ENCODE data around the gene ZFYVE27. TPM values are rescaled to one million over a fixed set of nuclear protein-coding genes. Genes with fewer than 3 reads are reported as not detected.

Gene ZFYVE27
- total RNA-seq, 4 donors from 2014 or later: 33.4 to 46.8 (median 42.7) TPM

DNA sequence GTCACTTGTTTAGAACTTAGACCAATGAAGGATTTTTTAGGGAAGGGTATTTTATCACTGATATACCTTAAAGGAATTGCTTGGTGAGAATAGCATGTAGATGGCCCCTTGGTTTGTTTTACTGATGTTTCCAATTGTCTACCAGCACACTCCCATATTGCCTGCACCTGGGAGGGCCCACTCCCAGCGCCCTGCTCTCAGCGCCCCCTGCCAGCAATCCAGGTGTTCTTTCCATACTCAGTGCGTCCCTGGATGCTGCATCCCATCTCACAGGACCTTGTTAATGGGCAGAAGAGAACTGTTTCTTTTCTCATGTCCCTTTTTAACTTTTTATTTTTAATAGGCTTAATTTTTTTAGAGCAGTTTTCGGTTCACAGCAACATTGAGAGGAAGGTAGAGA, 59.0 kb downstream of the ZFYVE27 start:
- Histone ChIP-seq H3K27me3 (no peaks in the 10 kb centered on the region), H3K27ac (no peak overlapping the region), H3K36me3 (no peaks in the 10 kb centered on the region), H3K4me3 (no peak overlapping the region), H3K4me1 (peaks cover 0 to 8% (median 3%) of the 10 kb centered on the region in 4 donors), H3K9me3 (peaks cover 0 to 22% (median 0%) of the 10 kb centered on the region in 4 donors)
- 59 to 62% methylated on average over 4 of the region's 4 CpGs for WGBS, 2 donors
- TF ChIP-seq EP300 (IDR thresholded peaks at IDR 0.05) (no peak), POLR2A (IDR thresholded peaks at IDR 0.05) (no peak)
- TF ChIP-seq, protein P1, sequence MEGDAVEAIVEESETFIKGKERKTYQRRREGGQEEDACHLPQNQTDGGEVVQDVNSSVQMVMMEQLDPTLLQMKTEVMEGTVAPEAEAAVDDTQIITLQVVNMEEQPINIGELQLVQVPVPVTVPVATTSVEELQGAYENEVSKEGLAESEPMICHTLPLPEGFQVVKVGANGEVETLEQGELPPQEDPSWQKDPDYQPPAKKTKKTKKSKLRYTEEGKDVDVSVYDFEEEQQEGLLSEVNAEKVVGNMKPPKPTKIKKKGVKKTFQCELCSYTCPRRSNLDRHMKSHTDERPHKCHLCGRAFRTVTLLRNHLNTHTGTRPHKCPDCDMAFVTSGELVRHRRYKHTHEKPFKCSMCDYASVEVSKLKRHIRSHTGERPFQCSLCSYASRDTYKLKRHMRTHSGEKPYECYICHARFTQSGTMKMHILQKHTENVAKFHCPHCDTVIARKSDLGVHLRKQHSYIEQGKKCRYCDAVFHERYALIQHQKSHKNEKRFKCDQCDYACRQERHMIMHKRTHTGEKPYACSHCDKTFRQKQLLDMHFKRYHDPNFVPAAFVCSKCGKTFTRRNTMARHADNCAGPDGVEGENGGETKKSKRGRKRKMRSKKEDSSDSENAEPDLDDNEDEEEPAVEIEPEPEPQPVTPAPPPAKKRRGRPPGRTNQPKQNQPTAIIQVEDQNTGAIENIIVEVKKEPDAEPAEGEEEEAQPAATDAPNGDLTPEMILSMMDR (IDR thresholded peaks at IDR 0.05): no peak
- no peak for DNase-seq (ENCODE audit: low spot score in 2 of 2)

DNA sequence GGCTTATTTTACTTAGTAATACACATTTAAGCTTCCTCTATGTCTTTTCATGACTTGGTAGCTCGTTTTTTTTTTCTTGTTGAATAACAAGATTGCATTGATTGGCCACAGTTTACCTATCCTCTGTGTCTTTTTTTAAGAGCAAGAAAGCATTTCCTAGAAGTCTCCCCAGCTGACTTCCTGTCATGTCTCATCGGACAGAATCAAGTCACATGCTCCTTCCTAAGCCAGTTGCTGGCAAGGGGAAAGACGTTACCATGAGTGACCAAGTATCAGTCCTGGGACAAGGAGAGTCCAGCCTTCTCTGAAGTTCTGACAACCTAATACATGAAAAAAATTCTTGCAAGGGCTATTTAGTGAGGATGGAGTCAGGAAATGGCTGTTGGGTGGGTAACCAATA, 59.7 kb downstream of the ZFYVE27 start:
- WGBS, 2 donors: 28 to 34% methylated on average over 3 of the region's 3 CpGs
- H3K4me3 ChIP-seq: no peak overlapping the region
- H3K4me1 ChIP-seq: peaks cover 0 to 10% (median 2%) of the 10 kb centered on the region in 4 donors
- TF ChIP-seq EP300 (IDR thresholded peaks at IDR 0.05) (no peak), POLR2A (IDR thresholded peaks at IDR 0.05) (no peak)
- TF ChIP-seq, protein P1 (IDR thresholded peaks at IDR 0.05): no peak
- DNase-seq (ENCODE audit: low spot score in 2 of 2): no peak
- no peaks in the 10 kb centered on the region for H3K36me3 ChIP-seq
- peaks cover 0 to 22% (median 0%) of the 10 kb centered on the region in 4 donors for H3K9me3 ChIP-seq
- no peaks in the 10 kb centered on the region for H3K27me3 ChIP-seq
- no peak overlapping the region for H3K27ac ChIP-seq

DNA sequence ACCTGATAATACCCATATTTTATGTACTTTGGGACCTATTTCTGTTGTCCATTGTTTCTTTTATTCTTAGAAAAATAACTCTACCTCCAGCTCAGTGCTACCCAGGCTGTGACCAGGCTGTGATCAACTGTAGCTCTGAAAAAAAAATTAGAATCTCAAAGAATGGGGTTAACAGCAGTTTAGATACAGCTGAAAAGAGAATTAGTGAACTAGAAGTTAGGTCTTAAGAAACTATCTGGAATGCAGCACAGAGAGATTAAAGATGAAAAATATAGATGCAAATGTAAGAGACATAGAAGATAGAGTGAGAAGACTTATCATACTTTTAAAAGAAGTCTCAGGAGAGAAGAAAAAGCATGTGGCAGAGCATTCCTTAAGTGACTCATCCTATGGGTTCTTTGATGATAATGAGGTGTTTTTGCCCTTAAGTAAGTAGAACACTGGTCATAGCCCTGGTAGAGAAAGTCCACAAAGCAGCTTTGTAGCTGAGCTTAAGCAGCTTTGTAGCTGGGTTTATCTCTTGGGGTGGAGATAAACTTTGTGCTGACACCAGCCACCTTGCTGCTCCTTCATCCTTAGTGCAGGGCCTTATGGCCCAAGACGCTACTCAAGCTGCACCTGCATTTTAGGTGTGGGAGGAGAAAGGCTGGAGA, 62.2 kb downstream of the ZFYVE27 start:
- TF ChIP-seq POLR2A (IDR thresholded peaks at IDR 0.05): no peak
- TF ChIP-seq EP300 (IDR thresholded peaks at IDR 0.05): no peak
- TF ChIP-seq, protein P1 (IDR thresholded peaks at IDR 0.05): no peak
- DNase-seq (ENCODE audit: low spot score in 2 of 2): no peak
- Histone ChIP-seq H3K9me3 (peaks cover 0 to 22% (median 0%) of the 10 kb centered on the region in 4 donors), H3K27ac (no peak overlapping the region), H3K36me3 (no peaks in the 10 kb centered on the region), H3K4me3 (no peak overlapping the region), H3K27me3 (no peaks in the 10 kb centered on the region), H3K4me1 (peaks cover 0 to 7% (median 0%) of the 10 kb centered on the region in 4 donors)
- WGBS, 2 donors: 75 to 100% methylated on average over 1 of the region's 1 CpG

DNA sequence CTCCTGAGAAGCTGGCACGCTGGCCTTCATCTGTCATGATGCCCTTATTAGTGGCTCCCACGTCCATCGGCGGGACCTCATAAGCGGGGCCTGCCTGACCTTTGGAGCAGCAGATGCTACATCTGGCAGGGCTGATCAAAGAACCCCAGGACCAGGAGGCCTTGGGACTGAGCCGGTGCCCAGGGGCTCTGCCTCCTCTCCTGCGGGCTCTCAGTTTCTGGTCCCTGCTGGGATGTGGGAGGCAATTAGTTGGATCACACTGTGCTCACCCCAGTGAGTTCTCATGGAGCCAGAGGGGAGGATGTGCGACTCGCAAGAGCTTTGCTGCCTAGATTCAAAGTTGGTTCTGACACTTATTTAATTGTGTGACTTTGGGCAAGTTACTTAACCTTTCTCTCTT, 63.5 kb downstream of the ZFYVE27 start:
- DNase-seq (ENCODE audit: low spot score in 2 of 2): no peak
- H3K9me3 ChIP-seq: peaks cover 0 to 22% (median 0%) of the 10 kb centered on the region in 4 donors
- no peak for TF ChIP-seq EP300 (IDR thresholded peaks at IDR 0.05)
- no peak for TF ChIP-seq POLR2A (IDR thresholded peaks at IDR 0.05)
- TF ChIP-seq, protein P1 (IDR thresholded peaks at IDR 0.05): no peak
- no peak overlapping the region for H3K27ac ChIP-seq
- no peaks in the 10 kb centered on the region for H3K36me3 ChIP-seq
- H3K27me3 ChIP-seq: no peaks in the 10 kb centered on the region
- no peak overlapping the region for H3K4me3 ChIP-seq
- WGBS, 2 donors: 76 to 97% methylated on average over 5 to 9 of the region's 9 CpGs
- peaks cover 0 to 11% (median 0%) of the 10 kb centered on the region in 4 donors for H3K4me1 ChIP-seq

DNA sequence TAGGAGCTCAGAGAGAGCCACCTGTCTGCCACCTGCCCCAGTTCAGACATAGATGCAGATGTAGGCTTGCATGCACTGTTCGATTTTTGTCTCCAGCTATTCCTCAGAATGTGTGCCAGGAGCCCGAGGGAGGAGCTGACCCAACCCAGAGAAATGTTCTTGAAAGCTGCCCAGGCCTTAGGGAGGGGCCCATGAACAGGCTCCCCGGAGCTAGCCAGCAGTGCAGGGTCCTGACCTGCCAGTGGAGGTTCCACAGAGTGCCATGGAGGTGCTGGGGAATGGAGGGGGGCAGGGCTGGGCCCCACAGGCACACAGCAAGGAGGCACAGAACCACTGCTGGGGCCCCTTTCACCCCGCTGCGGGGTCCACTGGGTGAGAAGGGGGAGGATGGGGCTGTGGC, 64.5 kb downstream of the ZFYVE27 start:
- Histone ChIP-seq H3K9me3 (peaks cover 0 to 22% (median 0%) of the 10 kb centered on the region in 4 donors), H3K27me3 (no peaks in the 10 kb centered on the region), H3K4me3 (no peak overlapping the region), H3K36me3 (no peaks in the 10 kb centered on the region), H3K27ac (peak overlapping the region in 1 of 4 donors; percentile 34), H3K4me1 (peaks cover 0 to 15% (median 0%) of the 10 kb centered on the region in 4 donors)
- WGBS, 2 donors: 44 to 72% methylated on average over 5 of the region's 5 CpGs
- TF ChIP-seq EP300 (IDR thresholded peaks at IDR 0.05) (peak in 1 of 2 donors; percentile 9), POLR2A (IDR thresholded peaks at IDR 0.05) (no peak)
- TF ChIP-seq, protein P1 (IDR thresholded peaks at IDR 0.05): no peak
- no peak for DNase-seq (ENCODE audit: low spot score in 2 of 2)
